Neural crest cell (in vitro differentiated cells): ENCODE measurements around the gene PRRC2C. TPM values are rescaled to one million over a fixed set of nuclear protein-coding genes. Genes with fewer than 3 reads are reported as not detected.

ENCODE experiments used
- DNase-seq: peaks from one replicate; pipeline ENCODE4 v3.0.0; 2021; ENCODE audit warnings: low read depth, mixed read lengths, low spot score
- H3K27ac Mint-ChIP-seq: one replicate; pipeline ENCODE4 v1.8.0; 2021; ENCODE audit warnings: mild to moderate bottlenecking, mixed read lengths; ENCODE audit not compliant: unreplicated experiment
- H3K27me3 Mint-ChIP-seq: 2 replicates; pipeline ENCODE4 v1.8.0; 2021; ENCODE audit warnings: low read depth, mild to moderate bottlenecking, mixed read lengths
- H3K36me3 Mint-ChIP-seq: 2 replicates; pipeline ENCODE4 v1.8.0; 2021; ENCODE audit warnings: low read depth, mild to moderate bottlenecking, mixed read lengths
- H3K4me1 Mint-ChIP-seq: 2 replicates; pipeline ENCODE4 v1.8.0; 2021; ENCODE audit warnings: mixed read lengths
- H3K4me3 Mint-ChIP-seq: one replicate; pipeline ENCODE4 v1.8.0; 2021; ENCODE audit warnings: mild to moderate bottlenecking, mixed read lengths
- H3K9me3 Mint-ChIP-seq: 2 replicates; pipeline ENCODE4 v1.8.0; 2021; ENCODE audit warnings: mixed read lengths
- CTCF ChIP-seq: fragments of 200-600 bp; sonication (generic); conservative IDR thresholded peaks from 2 replicates; pipeline ENCODE4 v1.5.0; 2021; ENCODE audit warnings: antibody characterized with exemption, mild to moderate bottlenecking
- total RNA-seq: library from RNA; stranded (reverse); gene quantifications from 2 replicates; pipeline ENCODE4 v1.2.1, GENCODE V29; 2021

The PRRC2C gene
- total RNA-seq, 1 donor from 2014 or later = 218 TPM

- no peak for DNase-seq
- H3K27ac Mint-ChIP-seq = no peak overlapping the region
- peaks cover 18% of the 10 kb centered on the region for H3K36me3 Mint-ChIP-seq
- peaks cover 8% of the 10 kb centered on the region for H3K4me1 Mint-ChIP-seq
- TF ChIP-seq CTCF = no peak
- no peaks in the 10 kb centered on the region for H3K9me3 Mint-ChIP-seq
- H3K4me3 Mint-ChIP-seq = no peak overlapping the region
- no peaks in the 10 kb centered on the region for H3K27me3 Mint-ChIP-seq
These were observed 97.3 kb downstream of the PRRC2C start for GRCh38 chr1:171582589-171582988.

GRCh38 chr1:171583591-171584201, 98.4 kb downstream of the PRRC2C start:
- DNase-seq = no peak
- Mint-ChIP-seq H3K9me3 (no peaks in the 10 kb centered on the region), H3K4me3 (no peak overlapping the region), H3K36me3 (peaks cover 18% of the 10 kb centered on the region), H3K4me1 (peaks cover 8% of the 10 kb centered on the region), H3K27me3 (no peaks in the 10 kb centered on the region), H3K27ac (no peak overlapping the region)
- TF ChIP-seq CTCF = no peak

- H3K27ac Mint-ChIP-seq = no peak overlapping the region
These were observed 100.4 kb downstream of the PRRC2C start for GRCh38 chr1:171585715-171586114.

GRCh38 chr1:171588230-171588629, 102.9 kb downstream of the PRRC2C start:
- Mint-ChIP-seq H3K27ac (no peak overlapping the region), H3K9me3 (no peaks in the 10 kb centered on the region), H3K27me3 (no peaks in the 10 kb centered on the region), H3K36me3 (peaks cover 28% of the 10 kb centered on the region), H3K4me1 (no peaks in the 10 kb centered on the region), H3K4me3 (no peak overlapping the region)
- DNase-seq = no peak
- no peak for TF ChIP-seq CTCF

More at GRCh38 chr1:171585715-171586114, 100.4 kb downstream of the PRRC2C start:
- no peak for TF ChIP-seq CTCF
- Mint-ChIP-seq H3K27me3 (no peaks in the 10 kb centered on the region), H3K4me1 (peaks cover 8% of the 10 kb centered on the region), H3K36me3 (peaks cover 17% of the 10 kb centered on the region), H3K9me3 (no peaks in the 10 kb centered on the region), H3K4me3 (no peak overlapping the region)
- DNase-seq = no peak

- Mint-ChIP-seq H3K36me3 (peaks cover 24% of the 10 kb centered on the region), H3K27ac (no peak overlapping the region), H3K27me3 (no peaks in the 10 kb centered on the region)
These were observed 104.7 kb downstream of the PRRC2C start for GRCh38 chr1:171590022-171590421.

More at GRCh38 chr1:171590022-171590421, 104.7 kb downstream of the PRRC2C start:
- H3K4me3 Mint-ChIP-seq = no peak overlapping the region
- DNase-seq = no peak
- no peak for TF ChIP-seq CTCF
- no peaks in the 10 kb centered on the region for H3K4me1 Mint-ChIP-seq
- H3K9me3 Mint-ChIP-seq = no peaks in the 10 kb centered on the region
